HG02884 (cell line): ENCODE data around the gene ZBTB22.

Source experiments
- ATAC-seq: cut with Tn5 transposase; IDR thresholded peaks from one replicate; pipeline ENCODE4 v1.9.1; 2021; ENCODE audit warnings: mild to moderate bottlenecking, moderate library complexity; ENCODE audit not compliant: unreplicated experiment

Gene ZBTB22

DNA sequence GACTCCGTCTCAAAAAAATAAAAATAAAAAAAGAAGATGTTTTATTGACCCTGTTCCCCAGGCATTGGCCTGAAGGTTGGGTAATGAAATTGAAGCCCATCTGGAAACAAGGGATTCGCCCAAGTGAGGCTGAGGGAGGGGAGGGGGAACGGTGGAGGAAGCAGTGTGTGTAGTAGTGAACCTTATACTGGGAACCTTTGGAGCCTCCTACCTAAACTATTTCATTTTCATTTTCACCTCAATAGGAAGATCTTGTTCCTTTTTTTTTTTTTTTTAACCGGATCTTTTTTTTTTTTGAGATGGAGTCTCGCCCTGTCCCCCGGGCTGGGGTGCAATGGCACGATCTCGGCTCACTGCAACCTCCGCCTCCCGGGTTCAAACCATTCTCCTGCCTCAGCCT is 13.2 kb upstream of the ZBTB22 start:
- no peak for ATAC-seq

DNA sequence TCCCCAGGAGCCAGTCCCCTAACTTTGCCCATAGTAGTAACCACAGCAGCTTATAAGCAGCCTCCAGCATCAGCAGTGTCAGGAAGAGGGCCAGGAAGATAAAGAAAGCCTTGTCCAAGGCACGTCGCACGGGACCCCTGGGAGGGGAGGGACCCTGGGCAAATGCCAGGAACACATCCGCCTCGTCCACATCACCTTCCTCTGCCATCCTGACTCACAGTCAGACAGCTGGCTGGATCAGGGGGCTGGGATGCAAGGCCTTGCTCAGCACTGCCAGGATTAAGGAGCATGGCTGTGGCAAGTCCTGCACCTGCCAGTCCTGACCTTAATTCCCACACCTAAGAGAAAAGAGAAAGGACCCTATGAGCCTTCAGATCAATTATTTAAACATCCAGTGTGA is 11.5 kb upstream of the ZBTB22 start:
- ATAC-seq, result no peak

DNA sequence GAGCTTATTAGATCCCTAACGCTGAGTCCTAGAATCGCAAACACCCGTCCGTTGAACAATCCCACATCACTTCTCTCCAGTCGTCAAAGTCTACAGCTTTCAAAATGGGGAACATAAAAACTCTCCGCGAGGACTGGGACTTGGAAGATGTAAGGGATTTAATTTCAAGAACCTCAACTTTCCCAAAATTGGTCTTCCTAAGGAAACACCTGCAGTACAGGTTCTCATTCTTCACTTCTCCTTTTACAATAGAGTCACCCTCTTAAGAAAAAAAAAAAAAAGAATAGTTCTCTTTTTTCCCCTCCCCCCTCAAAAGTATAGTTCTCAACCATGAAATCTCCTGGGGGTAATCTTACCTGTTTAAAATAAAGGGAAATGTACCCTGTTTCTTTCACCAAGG is 6.6 kb upstream of the ZBTB22 start:
- ATAC-seq, result no peak

DNA sequence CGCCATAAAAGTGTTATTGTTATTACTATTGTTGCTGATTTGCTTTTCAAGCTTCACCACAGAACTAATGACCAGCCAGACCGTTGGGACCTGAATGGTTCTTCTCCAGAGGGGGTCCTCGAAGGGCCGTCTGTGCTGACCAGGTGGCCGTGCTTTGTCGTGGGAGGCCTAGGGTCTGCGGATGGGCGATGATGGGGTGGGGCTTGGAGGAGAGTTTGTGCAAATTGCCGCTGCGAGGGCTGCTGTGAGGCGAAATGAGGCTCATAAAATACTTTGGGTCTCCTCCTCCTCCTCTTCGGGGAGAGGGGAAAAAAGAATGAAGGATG is 6.0 kb upstream of the ZBTB22 start:
- no peak for ATAC-seq

DNA sequence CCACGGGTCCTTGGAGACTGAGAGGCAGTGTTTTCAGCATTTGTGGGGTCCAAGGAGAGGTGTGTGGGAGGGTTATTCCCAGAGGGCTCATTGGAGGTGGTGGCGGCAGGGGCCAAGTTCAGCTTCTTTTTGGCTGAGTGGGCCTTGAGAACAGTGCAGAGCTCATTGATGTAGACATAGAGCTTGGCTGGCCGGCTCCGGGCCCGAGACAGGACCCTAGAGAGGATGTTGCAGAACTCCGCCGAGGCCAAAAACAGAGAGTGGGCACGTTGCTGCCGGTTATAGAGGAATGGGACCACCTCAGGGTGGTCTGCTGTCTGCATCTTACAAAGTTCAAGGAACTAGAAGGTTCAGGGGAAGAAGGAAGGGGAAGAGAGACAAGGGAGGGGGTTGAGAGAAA is 3.7 kb upstream of the ZBTB22 start:
- ATAC-seq, result no peak

DNA sequence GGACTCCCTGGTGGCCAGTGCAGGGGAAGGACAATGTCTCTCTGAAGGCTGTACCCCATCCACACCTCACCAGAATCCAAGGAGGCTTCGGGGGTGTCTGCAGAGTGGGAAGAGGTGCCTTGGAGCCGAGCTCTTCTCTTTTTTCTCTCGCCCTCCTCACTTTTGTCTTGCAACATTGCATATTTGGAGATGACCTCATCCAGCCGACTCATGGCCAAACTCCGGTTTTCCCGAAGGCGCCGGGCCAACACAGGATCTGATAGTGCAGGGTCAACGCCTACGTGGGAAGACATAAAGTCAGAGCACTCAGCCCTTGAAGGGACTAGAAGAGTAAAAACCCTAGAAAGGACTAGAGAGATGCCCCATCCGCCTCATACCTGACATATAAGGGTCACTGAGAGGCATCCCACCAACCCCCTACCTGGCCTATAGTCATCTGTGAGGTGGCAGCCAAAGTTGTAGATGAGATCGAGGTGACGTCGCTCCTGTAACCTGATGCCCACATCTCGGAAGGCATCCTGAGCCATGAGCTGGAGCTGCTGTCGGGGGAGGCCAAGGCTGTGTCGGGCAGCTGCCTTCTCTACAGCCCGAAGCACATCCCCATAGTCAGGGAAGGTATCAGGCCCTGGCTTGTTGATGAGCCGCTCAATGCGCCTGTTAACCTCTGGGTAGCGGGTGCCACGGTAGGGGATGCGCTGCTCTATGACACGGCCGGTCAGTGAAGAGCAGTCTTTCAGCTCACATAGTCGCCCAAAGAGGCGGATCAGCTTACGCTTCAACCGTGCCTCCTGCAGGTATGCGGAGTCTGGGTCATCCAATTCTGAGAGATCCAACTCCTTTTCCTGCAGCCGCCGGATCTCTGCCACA is 3.0 kb upstream of the ZBTB22 start:
- no peak for ATAC-seq

DNA sequence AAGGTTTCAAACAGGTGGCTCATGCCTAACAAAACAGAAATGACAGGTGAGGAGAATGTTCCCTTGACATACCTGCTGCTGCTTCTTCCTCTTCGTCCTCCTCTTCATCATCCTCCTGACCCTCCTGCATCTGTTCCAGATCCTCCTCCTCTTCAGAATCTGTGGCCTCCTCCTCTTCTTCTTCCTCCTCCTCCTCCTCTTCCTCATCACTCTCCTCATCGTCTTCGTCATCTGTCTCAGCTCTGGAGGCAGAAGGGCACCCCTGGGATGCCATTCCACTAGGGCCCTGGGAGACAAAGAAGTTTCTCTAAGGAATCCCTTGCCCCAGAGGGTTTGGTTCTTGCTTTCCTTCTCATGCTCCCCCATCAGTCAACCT is 2.4 kb upstream of the ZBTB22 start:
- ATAC-seq, result no peak

DNA sequence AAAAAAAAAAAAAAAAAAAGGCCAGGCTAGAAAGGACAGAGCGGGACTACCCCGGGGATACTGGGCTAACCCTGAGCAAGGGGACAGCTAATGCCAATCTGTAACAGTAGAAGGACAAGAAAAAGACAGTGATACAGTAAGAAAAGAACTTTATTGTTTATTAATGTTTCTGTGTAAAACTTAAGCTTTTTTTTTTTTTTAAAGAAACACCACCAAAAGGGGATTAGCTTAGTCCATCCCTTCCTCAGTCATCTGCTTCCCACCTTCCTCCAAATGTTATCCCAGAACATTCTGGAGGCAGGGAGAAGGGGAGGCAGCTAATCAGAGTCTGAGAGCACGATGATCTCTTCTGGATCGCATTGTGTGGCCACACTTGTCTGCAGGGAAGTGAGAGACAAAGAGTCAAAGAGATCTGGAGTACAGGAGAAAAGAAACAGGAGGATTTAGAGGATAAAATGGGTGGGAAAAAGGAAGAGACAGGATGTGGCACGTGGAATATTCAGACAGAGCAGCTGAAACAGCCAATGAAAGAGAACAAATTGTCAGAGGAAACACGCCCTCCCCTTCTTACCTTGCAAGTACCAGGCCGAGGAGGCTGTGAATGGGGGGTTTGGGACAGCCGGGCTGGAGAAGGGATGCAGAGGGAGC is 1.0 kb upstream of the ZBTB22 start:
- ATAC-seq, result no peak

DNA sequence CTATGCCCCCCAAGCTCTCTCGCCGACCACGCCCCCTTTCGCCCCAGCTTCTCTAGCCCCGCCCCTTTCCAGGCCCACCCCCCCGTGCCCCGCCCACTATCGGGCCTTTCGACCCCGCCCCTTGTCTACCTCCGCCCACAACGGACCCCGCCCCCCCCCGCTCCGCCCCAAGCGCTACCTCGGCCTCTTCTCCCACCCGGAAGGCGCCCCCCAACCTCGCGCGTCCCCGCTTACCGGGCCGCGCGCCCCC is 200 bp downstream of the ZBTB22 start:
- no peak for ATAC-seq

DNA sequence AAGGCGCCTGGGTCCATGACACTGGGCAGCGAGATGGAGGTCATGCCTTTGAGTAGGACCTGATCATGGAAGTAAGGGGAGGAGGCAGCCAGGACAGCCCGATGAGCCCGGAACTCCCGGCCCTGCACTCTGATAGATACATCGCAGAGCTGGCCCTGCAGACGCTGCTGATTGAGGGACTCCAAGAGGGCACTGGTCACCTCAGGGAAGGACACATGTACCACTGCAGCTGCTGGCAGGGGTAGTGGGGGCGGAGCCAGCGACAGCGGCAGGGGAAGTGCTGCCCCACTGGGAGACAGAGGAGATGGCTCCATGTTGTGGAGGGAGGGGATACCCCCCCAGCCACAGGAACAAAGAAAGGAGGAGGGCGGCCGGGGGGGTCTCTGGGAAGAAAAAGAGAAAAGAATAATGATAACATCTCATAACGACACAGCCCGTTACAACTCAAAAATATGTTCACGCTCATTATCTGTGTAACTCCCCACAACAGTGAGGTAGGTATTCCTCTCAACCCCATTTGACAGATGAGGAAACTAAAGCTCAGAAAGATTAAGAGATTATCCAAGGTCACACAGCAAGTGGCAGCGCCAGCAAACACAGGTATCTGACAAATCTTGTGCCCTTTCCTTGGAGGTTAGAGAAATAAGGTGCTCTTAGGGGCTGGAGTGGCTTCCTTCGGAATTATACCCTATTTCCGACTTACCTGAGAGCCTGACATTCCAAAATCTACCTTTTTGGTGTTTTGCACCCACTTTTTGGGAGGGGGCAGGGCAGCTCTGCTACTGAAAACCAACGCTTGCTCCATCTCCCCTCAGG is 733 bp downstream of the ZBTB22 start:
- ATAC-seq, result no peak

DNA sequence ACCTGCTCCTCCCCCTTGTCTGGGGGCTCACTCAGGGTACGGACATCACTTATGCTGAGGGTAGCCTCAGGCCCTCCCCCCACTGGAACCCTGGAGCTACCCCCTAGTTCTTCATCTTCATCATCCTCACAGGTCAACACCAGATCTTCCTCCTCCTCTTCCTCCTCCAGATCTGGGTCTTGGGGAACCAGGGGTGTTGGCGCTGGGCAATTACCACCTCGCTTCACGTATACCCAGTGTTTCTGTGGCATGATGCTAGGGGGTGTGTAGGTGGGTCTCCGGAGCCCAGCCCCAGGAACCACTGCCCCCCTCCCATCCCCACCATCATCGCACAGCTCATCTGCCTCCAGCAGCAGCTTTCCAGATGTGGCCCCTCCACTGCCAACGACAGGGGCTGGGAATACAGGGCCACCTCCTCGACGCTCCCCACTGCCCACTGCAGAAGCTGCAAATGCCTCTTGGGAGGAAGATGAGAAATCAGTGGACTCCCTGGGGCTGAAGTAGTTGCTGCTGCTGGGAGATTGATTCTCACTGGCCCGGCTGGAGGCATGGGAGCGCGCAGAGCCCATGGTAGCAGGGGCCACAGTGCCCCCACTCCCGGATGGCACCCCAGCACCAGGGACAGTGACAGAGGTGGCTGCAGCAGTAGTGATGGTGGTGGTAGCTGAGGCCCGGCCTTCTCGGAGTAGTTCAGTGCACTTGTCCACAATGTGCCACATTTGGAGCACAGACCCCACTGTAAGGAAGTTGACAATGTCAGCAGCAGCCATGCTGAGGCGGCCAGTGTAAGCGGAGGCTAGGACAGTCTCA is 1.5 kb downstream of the ZBTB22 start:
- no peak for ATAC-seq

DNA sequence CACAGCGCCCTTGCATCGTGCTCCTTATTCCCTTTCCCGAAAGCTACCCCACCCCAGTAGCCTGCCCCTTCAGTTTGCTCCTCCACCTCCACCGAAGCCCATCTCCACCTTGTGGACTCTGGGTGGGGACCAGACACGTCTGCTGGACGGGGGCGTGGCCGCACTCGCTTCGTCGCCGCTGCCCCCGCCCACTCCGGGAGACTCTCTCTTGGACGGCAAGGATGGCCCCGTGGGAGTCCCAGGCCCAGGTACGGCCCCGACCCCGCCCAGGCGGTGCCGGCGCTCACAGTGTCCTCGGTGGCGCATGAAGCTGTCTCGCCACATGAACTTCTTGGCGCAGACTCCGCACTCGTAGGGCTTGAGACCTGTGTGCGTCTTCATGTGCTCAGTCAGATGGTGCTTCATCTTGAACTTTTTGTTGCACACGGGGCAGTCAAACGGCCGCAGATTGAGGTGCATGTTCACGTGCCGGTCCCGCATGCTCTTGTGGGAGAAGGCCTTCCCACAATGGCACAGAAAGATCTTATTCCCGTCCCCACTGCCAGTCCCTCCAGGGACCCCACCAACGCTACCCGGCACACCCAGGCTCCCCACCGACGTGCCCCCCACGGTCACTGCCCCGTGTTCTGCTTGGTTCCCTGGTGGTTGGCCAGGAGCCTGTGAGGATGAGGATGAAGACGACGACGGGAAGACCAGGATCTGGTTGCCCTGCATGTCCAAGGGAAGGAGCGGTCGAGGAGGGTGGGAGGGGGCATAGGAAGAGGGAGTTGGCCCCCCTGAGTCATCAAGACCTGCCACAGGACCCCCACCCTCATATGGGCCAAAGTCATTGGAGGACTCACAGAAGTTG is 2.4 kb downstream of the ZBTB22 start:
- no peak for ATAC-seq

DNA sequence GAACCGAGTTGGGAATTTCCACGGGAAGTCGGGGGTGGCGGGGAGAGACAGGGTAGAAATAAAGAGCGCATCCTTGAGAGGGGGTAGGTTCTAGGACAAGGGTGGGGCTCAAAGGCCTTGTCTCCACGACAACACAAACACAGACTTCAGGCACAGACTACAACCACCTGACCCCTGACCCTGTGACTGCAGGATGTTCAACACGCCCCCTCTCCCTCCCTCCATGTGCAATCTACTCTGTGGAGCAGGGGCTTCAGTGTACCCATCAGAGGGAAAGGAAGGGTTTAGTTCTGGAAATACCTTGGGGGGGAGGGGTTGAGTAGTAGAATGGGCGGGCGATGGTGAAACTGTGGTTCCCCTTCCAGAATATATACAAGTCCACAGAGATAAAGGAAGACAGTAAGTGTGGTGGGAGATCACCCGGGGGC is 3.0 kb downstream of the ZBTB22 start:
- ATAC-seq, result no peak

DNA sequence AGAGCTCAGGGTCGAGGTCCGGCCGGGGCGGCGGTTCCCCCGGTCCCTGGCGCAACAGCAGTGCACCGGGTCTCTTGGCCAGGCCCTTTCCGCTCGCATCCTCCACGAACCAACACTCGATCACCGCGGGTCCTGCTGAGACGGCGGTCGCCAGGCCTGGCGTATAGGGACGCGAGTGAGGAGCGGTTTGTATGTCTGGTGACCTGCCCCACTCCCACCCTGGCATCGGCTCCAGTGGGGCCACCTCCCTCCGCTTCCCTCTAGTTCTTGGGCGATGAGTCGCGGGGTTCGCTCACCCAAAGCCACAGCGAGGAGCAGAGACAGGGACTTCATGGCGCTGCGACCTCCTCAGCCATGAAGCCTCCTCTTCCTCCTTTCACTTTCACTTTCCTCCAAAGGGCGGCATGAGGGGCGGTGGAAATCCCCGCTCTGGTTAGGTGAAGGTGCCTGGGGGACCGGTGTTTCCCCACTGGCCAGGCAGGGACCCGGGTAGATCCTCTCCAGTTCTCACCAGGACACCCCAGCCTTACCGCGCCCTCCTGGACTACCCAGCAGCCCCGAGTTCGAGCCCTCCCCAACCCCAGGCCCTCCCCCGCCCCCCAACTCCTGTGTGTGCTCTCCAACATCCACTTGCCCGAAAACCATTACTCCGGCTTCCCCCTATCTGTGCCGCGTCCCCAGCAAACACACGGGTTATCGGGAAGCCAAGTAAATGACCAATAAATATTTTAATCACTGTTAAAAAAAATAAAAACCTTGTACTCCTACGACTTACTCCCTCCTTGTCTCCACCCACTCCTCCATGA is 3.6 kb downstream of the ZBTB22 start, which contains the start of gene TAPBP:
TAPBP (minus strand) TSS at position 370 of the 806 bp plus-strand sequence; CDS start at position 333, 37 bp downstream.
- peak; percentile 37 for ATAC-seq

DNA sequence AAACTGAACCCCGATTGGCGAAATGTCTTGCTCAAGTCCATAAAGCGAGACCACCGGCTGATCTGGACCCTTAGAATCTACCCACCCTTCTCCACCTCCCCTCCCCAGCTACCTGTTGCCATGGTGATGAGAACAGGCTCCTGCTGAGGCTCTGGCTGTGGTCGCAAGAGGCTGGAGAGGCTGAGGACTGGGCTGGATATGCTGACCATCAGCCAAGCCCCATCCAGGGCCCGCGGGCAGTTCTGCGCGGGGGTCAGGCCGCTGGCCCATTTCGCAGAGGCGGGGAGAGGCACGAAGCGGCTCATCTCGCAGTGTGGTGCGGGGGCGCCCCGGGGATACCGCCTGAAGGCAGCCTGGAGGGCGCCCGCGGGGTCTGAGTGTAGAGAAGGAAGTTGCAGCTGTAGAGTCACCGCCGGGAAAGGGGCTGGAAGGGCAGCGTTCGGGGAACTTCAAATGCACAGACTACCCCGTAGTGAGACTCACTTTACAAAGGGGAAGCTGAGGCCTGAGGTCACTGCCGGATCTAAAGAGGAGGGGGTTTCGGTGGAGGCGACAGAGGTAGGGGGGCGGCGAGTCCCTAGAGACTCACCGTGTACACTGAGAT is 4.3 kb downstream of the ZBTB22 start:
- no peak for ATAC-seq

DNA sequence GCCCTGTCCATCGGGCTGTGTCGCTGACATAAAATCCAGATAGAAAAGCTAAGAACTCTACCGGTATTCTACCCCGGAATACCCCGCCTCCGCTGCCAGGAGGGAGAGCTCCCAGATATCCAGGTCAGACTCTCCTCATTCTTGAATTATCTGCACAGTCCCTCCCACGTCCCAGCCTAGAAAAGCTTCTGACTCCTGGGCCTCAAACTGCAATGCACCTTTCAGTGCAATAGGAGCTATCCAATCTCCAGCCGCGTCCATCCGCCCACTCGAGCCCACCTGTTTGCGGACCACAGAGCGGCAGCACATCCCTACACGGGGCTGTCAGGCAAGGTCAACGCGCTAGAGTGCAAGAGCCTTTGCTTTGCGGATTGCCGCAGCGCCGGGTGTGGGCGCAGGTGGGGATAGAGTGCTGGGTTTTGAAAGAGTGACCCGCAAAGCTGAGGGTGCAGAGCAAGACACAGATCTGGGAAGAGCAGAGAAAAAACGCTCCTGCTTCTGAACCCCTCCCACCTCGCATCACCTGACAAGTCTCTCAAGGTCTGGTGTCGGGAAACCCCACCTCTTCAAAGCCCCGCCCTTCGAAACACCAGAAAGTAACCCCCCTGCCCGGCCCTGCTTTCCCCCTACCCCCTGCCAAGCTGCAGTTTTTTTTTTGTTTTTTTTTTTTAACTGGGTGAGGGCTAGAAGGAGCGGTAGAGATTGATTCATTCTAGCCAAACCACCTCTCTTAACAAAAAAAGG is 5.0 kb downstream of the ZBTB22 start:
- no peak for ATAC-seq

DNA sequence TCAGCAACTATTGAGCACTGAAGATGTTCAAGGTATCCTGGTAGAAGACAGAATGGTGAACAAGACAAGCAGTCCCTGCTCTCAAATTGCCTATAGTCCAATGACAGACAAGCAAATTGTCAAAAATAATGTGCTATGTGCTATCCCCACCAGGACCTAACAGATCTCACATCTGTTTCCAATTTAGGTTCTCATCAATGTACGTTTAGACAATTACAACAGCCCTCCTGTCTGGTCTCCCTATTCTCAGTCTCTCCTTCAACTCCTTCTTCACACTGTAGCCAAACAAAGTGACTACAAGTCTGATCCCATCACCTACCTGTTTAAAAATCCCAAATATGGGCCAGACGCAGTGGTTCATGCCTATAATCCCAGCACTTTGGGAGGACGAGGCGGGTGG is 11.2 kb downstream of the ZBTB22 start:
- no peak for ATAC-seq

DNA sequence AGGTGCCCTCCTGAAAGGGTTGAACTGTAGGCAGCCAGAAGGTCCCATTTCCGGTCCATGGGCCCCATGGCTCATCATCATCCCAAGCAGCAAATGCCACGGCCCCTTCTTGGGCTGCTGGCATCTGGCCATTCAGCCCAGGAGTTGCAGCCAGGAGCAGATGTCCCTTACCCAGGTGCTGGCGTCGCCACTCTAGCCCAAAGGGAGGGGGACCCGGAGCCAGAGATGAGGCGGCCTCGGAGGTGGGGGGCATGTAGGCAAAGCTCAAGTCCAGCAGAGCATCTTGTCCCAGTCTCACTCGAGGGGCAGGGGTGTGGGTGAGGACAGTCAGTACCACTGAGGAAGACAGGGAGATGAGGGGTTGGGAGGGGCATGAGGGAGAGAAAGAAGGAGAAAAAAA is 12.5 kb downstream of the ZBTB22 start:
- ATAC-seq, result no peak
